ENCODE measurements around the gene CUL9.

- TF ChIP-seq GATA1 (IDR thresholded peaks at IDR 0.05; ENCODE audit: low read depth, low read length) (no peak), POLR2A (IDR thresholded peaks at IDR 0.05; ENCODE audit: low read length) (no peak)
Measured at GRCh38 chr6:43253401-43253800, 71.4 kb downstream of the CUL9 start.

All from erythroblast (primary cell).